Measurements from ENCODE around the gene ITFG1. TPM values are rescaled to one million over a fixed set of nuclear protein-coding genes. Genes with fewer than 3 reads are reported as not detected.
A peak's percentile ranks its signal among the peaks of the same experiment; 100 is the strongest.

The ITFG1 gene
- total and polyA plus RNA-seq, 2 of the 13 experiments (the other 11 are each of a cell fraction or from before 2014, with no cell fraction given): 74.5 to 150 TPM

GRCh38 chr16:47460711-47461597 is at the start of gene ITFG1, which contains the start of gene PHKB (continued):
- no peak for TF ChIP-seq FUBP1 (CRISPR knock-in tag; IDR thresholded peaks at IDR 0.05; ENCODE audit: borderline replicate concordance)
- TF ChIP-seq ZNF709 (CRISPR knock-in tag; IDR thresholded peaks at IDR 0.05): peak; percentile 97
- TF ChIP-seq KDM5A (IDR thresholded peaks at IDR 0.05; ENCODE audit: borderline replicate concordance, low read length): peak; percentile 79; the same call in 1 of the 2 replicates
- TF ChIP-seq ZNF367 (CRISPR knock-in tag; IDR thresholded peaks at IDR 0.05; ENCODE audit: borderline replicate concordance): peak; percentile 73; the same call in 1 of the 2 replicates
- TF ChIP-seq SMC3 (IDR thresholded peaks at IDR 0.05; ENCODE audit: low read length): no peak
- 0 out of 2 replicates have a peak, but pooled peaks have one; percentile 51 for TF ChIP-seq PAWR (CRISPR knock-in tag; IDR thresholded peaks at IDR 0.05; ENCODE audit: borderline replicate concordance)
- no peak for TF ChIP-seq DNMT3B (CRISPR knock-in tag; conservative IDR thresholded peaks at IDR 0.05)
- TF ChIP-seq KDM4B (CRISPR knock-in tag; IDR thresholded peaks at IDR 0.05): peak; percentile 38
- peak; percentile 17; the same call in 1 of the 2 replicates for TF ChIP-seq ZNF83 (CRISPR knock-in tag; IDR thresholded peaks at IDR 0.05; ENCODE audit: borderline replicate concordance)
- no peak; the same call in 1 of the 2 replicates for TF ChIP-seq ZSCAN5A (CRISPR knock-in tag; IDR thresholded peaks at IDR 0.05; ENCODE audit: borderline replicate concordance)
- 0 out of 2 replicates have a peak, but pooled peaks have one; percentile 31 for TF ChIP-seq ZBTB4 (CRISPR knock-in tag; IDR thresholded peaks at IDR 0.05; ENCODE audit: borderline replicate concordance)
- no peak for TF ChIP-seq EZH2 (conservative IDR thresholded peaks at IDR 0.05; ENCODE audit: low read depth, low read length)
- TF ChIP-seq NFYB (CRISPR knock-in tag; IDR thresholded peaks at IDR 0.05): no peak

Data from HepG2 (cell line).